ENCODE results near the gene SAP30L.

Gene SAP30L

DNA sequence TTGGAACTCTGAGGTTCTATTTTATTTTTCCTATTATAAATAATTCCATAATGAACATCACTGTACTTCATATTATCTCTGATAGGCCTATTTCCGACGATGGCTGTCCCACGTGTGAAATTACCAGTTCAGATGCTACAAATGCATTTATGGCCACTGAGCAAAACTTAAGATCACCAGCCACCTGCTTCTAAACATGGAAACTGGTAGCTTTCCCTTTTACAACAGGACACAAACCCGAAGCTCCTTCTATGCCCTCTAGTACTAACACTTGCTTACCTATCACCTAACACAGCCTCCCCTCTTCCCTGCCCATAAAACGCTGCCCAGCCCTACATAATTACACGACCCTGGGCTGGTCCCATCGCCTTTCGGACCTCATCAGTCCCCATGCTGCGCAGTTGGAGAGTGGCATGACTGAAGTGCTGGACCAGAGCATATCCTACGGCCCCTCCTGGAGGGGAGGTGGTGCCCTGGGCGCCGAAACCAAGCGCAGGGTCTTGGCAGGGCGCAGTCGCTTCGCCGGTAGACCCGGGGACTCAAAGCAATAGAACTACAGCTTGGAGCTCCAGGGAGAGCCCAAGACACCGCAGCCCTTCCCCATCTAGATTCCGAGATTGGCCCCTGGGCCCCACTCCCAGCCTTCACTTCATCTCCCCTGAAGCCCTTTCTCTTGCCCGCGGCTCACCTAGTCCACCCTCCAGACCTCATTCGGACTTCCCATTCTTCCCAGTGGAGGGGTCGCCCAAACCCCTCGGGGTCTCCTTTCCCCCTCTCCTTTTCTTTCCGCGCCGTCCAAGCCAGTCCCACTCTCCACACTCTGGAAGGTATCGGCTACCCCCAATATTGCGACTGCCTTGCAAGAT, 1.0 kb upstream of the SAP30L start:
- DNase-seq (ENCODE audit: low read depth), result no peak
- TF ChIP-seq CTCF (conservative IDR thresholded peaks at IDR 0.05; ENCODE audit: control insufficient read depth, insufficient read depth, low read depth, low read length), result no peak
- peak overlapping the region; percentile 96 for H3K4me3 ChIP-seq (ENCODE audit: control insufficient read depth, low read depth, low read length)

DNA sequence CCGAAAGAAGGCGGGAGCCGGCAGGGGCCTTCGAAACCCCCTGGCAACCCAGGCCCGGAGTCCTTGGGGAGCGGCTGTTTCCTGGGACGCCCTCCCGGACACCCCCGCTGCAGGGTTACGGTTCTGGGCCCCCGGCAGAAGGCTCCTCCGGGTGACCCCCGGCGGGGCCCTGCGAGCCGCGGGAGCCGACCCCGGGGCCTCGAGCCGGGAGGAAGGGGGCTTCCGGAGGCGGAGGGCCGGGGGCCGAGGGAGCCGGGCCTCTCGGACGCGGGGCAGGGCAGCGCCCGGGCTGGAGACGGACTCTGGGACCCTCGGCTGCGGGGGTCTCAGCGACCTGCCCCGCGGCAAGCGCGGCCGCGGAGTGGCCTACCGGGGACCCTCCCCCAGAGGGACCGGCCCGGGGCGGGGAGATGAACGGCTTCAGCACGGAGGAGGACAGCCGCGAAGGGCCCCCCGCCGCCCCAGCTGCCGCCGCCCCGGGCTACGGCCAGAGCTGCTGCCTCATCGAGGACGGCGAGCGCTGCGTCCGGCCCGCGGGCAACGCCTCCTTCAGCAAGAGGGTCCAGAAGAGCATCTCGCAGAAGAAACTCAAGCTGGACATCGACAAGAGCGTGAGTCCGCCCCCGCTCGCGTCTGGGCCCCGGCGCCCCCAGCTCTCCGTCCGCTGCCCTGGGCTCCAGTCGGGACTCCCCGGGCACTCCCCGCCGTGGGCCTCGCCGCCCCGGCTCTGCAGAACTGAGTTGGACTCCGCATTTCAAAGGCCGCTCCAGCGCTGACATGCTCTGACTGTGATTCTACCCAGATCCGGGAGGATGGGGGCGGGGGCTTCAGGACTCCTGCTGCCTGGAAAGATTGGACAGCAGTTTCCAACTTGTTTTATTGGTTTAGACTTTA, 645 bp downstream of the SAP30L start:
- no peak for TF ChIP-seq CTCF (conservative IDR thresholded peaks at IDR 0.05; ENCODE audit: control insufficient read depth, insufficient read depth, low read depth, low read length)
- peak overlapping the region; percentile 65 for H3K4me3 ChIP-seq (ENCODE audit: control insufficient read depth, low read depth, low read length)
- DNase-seq (ENCODE audit: low read depth), result peak; percentile 58

- peak overlapping the region; percentile 65 for H3K4me3 ChIP-seq (ENCODE audit: control insufficient read depth, low read depth, low read length)
- TF ChIP-seq CTCF (conservative IDR thresholded peaks at IDR 0.05; ENCODE audit: control insufficient read depth, insufficient read depth, low read depth, low read length), result no peak
- DNase-seq (ENCODE audit: low read depth), result no peak
Measured at GRCh38 chr5:154447089-154447725, 1.4 kb downstream of the SAP30L start.

DNA sequence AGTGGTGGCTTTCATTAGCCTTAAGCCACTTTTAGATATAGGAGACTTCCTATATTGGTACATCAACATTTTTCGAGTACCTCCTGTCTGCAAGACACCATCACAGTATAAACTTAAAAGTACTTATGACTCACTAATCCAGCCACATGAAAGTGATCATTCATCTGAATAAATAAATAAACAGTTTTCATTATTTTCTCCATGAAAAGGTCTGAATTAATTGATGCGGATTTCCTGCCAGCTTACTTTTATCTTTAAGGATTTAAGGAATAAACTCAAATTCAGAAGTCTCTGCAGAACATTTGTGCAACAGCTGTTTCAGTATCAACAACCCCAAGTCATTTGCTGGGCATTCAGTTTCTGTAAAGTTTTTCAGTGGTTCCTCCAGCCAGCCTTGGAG, 4.0 kb downstream of the SAP30L start:
- TF ChIP-seq CTCF (conservative IDR thresholded peaks at IDR 0.05; ENCODE audit: control insufficient read depth, insufficient read depth, low read depth, low read length), result no peak
- H3K4me3 ChIP-seq (ENCODE audit: control insufficient read depth, low read depth, low read length), result no peak overlapping the region
- peak; percentile 29 for DNase-seq (ENCODE audit: low read depth)

DNA sequence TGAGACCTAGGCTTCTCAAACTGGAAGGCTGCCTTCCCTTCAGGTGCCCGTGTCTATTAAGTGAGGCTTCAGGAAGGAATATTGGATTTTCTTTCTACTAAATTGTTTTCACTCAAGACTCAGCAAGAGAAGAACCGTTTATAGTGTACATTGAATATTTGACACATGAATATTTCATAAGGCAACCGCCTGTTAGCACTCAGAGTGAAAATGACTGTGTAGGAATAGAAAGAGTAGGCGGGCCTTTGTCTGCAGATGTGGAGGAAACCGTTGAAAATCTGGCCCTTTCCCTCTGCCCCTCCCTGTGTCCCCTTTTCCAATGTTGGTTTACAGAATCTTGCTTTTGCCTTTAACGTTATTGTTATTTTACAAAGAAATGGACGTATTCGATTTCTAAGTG, 6.2 kb downstream of the SAP30L start:
- no peak for TF ChIP-seq CTCF (conservative IDR thresholded peaks at IDR 0.05; ENCODE audit: control insufficient read depth, insufficient read depth, low read depth, low read length)
- no peak for DNase-seq (ENCODE audit: low read depth)
- H3K4me3 ChIP-seq (ENCODE audit: control insufficient read depth, low read depth, low read length), result no peak overlapping the region

DNA sequence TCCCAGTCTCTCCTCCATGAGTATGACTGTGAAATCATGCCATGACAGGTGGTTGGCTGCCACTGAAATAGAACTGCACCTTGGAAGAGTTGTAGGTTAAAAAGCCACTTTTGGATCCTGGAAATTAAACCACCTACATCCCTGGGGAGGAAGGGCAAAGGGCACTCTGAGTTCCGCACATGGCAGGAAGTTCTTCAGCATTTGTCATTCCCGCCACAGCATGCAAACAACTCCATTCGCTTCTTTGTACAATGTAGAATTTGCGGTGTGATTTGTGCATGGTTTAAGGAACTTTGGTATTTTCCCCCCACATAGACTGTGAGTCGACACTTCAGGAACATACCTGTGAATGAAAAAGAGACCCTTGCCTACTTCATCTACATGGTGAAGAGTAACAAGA, 9.8 kb downstream of the SAP30L start:
- TF ChIP-seq CTCF (conservative IDR thresholded peaks at IDR 0.05; ENCODE audit: control insufficient read depth, insufficient read depth, low read depth, low read length), result no peak
- DNase-seq (ENCODE audit: low read depth), result no peak
- H3K4me3 ChIP-seq (ENCODE audit: control insufficient read depth, low read depth, low read length), result no peak overlapping the region

Measured in fibroblast of mammary gland (primary cell).